HS-27A (cell line): Measurements from ENCODE around the gene SKP1.

Experiments
- DNase-seq: peaks from one replicate; pipeline ENCODE4 v3.0.0-alpha.2; 2012; ENCODE audit warnings: low read depth, missing footprints

SKP1 gene

DNA sequence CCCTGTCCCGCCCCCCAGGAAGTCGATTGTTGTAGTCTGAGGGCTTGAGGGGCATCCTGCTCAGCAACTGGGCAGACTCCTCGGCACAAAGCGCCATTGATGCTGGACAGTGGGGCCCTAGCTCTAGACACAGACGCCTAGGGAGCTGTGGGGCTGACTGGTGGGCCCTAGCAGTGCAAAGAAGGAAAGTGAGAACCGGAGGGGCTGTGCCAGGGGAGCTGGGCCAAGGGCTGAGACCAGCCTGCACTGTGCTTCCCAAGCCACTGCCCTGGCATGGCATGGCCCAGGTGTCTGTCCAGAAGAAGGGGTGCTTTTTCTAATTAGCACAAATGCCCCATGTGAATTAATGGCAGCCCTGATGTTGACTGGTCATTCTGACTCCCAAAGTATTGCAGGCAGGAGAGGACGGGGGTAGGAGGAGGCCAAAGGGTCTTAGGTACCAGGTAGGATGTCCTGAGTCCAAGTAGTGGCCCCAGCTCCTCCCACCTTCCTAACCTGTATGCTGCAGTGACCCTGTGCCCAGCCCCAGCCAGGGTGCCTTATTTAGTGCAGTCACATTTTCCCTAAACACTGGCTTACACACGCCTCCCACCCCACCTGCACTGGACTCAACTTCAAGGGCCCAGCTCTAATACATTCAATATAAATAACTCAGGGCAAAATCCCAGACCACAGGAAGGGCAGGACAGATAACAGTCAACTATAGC lies 46.4 kb downstream of the SKP1 start:
- no peak for DNase-seq

DNA sequence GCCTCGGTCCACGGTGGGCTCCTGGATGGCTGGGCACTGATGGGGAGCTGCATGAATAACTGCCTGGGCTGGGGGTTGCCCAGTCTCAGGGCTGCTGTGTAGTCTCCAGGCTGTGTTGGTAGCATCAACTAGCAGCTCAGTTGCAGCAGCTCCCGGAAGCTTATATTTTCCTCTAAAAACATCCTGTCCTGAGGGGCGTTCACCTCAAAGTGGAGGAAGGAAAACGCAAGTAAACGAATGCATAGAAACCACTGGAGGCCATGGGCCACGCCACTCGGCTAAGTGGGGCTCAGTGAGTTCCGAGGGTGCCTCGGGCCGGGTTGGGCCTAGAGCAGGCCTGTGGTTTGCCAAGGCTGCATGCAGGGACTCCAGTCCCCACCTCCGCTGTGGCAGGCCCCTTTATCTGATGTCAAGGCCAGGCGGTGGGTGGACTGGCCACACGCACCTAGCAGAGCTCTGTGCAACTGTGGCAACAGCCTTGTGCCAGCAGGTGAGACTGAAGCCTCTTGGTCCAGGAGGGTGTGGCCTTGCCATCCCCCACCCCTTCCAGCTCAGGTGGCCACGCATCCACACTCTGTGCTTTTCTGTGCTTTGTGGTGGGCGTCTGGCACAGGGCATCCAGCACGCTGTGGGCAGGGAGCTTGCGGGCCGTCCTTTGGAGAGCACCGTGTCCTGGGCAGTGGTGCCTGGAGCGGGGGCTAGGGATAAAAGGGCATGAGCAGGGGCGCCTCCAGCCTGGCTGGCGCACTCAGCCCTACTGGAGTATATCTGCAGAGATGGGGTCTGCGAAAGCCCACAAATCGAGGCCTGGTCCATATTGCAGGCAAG lies 47.1 kb downstream of the SKP1 start:
- DNase-seq: no peak

DNA sequence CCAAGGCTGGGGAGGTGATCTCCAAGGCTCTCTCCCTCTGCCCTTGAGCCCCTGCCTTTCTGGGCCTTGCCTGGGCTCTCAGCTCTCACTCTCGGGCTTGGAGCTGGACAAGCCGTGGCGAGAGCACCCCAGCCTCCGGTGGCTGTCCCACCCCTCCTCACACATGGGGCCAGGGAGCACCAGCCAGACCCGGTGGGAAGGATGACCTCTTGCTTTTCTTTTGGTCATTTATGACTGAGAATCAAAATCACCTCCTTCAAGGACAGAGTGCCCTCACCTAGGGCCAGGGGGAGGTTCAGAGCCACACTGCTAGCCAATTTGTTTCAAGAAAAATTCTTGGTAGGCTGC lies 48.1 kb downstream of the SKP1 start:
- DNase-seq: no peak

DNA sequence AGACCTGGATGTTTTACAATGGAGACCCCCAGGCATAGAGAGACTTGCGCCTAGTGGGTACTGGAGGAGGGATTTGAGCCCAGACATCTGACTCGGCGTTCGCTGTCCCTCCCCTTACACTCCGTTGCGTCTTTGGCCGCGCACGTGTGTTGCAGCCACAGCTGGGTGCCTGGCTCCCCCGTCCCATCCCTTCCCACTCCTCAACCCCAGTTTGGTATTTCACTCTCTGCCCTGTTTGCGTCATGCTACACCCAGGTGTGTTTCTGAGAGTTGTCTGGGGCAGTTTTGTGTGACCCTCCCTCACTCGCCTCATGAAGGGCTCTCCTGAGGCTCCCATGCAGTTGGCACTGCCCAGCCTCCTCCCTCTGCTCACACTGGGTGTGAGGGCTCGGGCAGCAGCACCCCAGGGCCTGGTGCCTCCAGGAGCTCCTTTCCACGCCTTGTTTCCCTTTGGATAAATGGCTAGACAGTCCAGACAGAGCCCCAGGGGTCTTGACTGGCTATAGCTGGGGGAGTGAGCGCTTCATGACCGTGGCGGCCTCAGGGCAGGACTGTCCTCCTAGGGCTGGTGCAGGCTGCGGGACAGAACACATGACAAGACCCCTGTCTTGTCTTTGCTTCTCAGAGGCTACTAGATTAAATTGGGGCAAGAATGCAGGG lies 48.6 kb downstream of the SKP1 start:
- no peak for DNase-seq

DNA sequence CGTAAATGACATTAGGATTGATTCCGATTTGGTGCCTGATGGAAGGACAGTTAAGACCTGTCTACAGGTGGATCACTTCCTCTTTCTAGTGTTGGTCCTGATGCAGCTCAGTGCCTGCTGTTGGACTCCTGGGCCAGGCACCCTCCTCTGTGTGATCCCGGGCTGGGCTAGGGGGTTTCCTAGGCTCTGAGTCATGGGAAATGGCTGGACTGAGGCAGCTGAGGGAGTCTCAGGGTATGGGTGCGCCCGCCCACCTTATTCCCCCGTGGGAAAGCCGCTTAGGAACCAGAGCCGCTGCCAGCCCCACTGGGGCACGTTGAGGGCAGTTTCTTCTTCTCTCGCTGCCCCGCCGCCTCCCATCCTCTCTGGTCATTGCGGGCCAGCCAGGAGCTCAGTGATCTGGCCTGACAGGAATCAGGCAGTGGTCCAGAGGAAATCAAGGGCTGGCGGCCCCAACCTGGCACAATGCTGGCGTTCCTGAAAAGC lies 49.3 kb downstream of the SKP1 start:
- no peak for DNase-seq

DNA sequence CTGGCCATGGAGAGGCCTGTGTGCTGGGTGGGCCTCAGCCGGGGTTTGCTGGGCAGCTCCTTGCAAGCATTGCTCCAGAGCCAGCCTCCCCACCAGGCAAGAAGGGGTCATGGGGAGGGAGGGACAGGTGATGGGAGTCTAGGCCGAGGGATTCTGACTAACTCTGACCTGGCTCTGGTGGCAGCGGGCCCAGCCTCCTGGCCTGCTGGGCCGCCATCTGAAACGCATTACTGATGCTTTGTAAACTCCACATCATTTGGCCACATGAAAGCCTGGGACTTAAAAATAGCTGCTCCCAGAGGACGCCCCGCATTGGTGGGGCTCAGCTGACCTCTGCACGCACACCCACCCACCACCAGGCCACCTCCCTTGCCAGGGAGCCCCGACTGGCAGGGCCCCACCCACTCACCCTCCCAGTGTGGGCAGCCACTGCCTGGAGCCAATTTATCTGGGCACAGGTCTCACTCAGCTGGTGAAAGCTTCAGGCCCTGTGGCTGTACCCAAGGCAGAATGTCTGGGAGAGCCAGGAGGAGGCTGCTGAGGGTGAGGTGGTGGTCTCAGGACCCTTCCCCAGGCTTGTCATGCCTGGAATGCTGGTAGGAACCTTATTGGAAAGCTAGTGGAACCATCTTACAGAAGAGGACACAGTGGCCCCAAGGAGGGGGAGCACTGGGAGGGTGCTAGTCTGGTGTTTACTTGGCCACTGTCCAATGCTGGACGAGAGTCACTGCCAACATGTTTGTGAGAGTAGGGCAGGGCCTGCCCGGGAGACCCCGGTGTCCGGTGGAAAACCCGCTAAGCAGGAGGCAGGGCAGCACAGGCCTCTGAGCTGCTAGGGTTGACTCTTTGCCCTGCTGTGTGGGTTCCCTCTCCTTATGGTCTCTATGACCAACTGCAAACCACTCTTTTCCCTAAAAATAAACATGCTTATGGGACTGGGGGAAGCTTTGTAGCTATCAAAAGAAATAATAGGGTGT lies 51.4 kb downstream of the SKP1 start:
- DNase-seq: no peak

DNA sequence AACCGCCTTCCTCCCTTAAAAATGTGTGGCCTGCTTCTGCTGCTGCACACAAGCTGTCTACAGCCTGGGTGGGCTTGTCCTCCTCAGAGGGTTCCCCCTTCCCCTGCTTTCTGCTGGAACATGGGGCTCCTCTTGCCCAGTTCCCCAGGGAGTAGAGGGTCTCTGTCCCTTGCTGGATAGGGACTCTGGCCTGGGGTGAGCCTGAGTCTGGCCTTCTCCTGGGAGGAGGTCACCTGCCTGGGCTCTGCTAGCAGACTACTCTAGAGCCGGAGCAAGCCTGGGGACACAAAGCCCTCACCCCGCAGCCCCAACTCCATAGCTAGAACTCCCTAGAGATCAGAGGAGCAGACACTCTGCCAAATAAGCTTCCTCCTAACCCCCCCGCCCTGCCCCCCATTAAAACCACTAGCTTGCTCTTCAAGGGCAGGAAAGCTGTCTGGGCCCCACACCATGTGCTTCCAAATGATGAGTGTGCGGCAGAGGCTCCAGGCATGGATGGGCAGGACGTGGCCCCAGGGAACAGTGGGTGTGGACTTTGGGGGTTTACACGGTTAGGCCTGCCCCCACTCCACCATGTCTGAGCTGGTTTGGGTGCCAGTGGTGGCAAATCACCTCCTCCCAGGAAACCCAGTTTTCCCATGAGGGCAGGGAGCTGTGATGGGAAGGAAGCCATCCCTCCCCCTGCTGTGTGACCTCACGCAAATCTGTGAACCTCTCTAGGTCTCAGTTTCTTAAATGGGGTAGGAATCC lies 52.3 kb downstream of the SKP1 start:
- no peak for DNase-seq

DNA sequence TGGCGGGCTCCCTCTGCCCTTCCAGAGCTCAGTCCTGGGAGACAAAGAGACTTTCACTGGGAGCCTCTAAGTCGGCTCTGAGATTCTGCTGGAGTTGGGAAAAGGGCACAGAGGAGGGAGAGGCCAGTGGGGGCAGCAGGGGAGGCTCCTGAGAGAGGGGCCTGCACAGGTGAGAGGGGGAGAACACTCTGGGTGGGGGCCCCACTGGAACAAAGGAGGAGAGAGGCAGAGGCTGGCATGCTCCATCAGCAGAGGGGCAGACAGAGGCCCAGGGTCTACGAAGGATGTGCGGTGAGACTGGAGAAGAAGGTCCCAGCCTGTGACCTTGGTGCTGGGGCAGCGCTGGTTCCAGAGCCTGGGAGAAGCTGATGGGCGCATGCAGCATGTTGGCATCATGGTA lies 53.4 kb downstream of the SKP1 start:
- DNase-seq: no peak

DNA sequence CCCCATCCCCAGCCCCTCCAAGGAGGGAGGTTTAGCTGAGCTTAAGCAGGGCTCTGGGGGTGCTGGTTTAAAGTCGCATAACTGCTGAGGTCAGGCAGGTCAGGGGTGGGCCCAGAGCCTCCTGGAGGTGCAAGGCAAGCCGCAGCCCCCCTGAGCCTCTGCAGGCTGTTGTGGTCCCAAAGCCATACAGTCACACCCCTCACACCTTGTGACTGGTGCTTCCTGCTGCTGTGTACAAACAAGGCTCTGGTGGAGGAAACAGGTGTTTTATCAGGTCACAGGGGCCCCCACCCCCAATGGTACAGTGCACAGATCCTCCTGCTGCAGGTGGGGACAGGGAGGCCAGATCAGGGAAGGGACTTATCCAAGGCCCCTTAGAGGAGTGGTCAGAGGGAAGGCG lies 54.2 kb downstream of the SKP1 start:
- no peak for DNase-seq

DNA sequence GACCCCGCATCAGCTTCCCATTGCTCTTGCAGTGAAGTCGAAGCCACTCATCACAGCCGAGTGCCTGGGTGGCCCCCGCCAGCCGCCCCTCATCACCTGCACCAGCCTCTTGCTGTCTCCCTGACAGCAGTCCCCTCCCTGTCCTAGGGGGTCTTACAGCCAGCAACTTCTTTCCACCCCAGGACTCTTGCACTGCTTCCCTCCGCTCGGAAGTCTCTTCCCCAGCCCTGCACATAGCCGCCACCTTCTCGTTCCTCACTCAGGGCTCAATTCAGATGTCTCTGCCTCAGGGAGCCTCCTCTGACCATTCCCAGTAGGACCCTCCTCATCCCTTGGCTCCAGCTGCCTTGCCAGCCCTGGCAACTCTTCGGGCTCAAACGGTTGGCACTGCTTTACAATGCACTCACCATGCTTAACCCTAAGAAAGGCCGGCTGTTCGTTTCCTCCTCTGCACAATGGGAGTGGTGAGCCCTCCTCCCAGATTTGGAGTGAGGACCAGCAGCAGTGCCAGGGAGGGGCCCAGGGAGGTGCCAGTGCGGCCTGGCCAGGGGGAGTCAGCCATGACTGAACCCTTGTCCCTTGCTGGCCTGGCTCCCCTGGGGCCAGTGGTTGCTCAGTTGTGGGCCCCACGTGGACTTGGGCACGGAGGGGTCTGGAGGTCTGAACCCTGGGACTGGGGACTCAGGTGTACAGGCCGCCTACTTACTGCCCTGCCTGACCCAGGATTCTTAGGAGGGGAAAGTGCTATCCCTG lies 56.2 kb downstream of the SKP1 start:
- DNase-seq: no peak

DNA sequence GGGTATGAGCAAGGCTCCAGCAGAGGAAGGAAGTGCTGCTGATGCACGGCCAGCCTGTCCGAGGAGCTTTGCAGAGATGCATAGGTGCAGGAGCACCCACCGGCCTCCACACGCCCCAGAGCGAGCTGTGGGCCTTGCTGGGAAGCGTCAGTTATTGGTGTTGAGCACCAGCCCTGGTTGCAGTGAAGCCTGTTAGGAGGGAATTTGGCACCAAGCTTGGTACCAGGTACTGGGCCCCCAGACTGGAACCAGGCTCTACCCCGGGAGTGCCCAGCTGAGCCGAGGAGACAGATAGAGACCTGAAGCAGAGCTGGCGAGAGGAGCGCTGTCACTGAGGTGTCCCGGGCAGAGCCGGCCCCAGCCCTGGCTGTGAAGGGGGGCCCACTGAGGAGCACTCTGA lies 57.0 kb downstream of the SKP1 start:
- no peak for DNase-seq

DNA sequence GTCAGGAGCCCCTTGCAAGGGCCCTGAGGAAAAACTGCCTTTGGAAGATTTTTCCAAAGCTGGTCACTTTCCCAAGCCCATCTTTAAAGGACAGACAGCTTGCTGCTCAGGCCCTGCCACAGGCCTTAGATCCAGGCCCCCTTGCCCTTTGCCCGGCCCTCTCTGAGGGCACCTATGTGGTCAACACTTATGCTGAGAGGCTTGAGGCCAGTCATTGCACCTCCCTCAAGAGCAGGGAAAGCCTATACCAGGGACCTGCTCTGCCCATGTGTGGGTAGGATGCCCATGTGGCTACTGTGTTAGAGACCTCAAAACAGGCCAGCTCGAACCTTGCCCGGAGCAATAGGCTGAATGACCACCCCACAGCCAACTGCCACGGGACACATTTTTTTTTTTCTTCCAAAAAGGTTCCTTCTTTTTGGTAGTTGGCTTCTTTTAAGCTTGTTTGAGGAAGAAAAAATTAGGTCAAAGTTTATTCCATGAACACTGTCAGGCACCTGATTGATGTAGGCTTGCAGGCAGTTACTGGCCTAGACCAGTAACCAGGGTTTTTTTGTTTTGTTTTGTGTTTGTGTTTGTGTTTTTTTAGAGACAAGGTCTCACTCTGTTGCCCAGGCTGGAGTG lies 58.4 kb downstream of the SKP1 start:
- DNase-seq: no peak

DNA sequence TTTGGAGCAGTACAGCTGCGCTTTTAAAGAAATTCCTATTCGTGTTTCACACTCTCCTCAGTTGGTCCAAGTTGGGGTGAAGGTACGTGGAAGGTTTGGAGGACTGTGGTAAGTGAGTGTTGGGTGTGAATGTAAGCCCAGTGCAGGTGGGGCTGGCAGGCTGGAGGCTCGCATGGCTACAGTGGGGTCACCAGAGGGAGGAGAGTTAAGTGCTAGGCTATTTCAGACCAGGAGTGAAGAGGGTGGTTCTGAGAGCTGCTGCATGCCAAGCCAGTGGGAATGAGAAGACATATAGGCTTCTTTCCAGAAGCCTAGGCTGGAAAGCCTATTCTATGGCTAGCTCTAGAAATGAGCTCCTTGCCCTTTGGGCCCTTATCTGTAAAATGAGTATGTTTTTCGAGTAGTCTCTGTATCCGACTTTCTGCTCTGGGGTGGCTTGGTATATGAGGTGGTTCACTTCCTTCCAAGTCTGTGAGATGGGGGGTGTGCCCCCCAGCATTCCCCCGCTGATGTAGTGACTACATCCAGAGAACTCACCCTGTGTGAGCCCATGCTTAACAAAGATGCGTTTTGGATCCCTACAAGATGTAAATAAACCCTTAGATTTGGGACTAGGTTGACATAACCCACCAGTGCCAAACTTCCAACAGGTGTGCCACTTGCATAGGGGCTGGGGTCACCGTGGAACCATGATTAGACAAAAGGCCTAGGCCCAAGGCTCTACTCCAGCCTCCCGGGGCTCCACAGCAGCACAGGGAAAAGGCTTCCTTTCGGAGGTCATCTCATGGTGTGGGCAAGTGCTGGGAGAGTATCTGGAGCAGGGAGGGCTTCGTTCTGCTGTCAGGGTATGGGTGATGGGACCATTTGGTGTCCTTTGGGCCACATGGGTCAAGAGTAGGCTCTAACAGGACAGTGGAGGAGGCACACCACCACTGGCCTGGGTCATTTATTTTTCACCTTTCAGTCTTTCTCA lies 59.7 kb downstream of the SKP1 start:
- no peak for DNase-seq

DNA sequence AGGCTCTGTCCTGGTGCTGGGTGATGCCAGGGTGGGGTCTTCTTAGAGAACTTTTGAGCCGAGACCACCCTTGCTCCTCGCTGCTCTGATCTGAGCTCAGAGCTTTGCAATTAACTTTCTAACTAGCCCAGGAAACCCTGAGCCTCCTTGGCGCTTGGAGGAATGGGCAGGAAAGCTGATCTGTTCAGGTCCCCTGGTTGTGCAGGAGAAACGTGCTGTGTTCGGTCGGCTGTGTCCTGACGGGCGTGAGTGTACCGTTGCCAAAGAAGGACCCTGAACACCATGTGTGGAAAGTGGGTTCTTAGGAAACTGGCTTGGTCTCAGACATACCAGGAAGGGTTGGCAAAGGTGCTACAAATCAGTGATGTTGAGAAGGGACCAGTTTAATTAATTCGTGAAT lies 60.5 kb downstream of the SKP1 start:
- no peak for DNase-seq

DNA sequence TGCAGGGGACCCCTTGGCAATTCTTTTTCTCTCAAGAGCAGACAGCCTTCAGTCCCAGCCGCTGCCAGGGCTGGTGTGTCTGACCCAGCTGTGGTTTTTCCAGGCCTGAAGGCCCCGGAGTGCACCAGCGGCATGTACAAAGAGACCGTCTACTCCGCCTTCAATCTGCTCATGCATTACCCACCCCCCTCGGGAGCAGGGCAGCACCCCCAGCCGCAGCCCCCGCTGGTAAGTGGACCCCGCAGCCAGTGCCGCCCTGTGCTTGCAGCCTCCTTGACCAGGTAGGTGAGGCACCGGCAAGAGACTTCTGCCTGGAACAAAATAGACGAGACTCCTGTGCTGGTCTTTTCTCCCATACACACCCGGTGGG lies 61.0 kb downstream of the SKP1 start:
- DNase-seq: no peak

DNA sequence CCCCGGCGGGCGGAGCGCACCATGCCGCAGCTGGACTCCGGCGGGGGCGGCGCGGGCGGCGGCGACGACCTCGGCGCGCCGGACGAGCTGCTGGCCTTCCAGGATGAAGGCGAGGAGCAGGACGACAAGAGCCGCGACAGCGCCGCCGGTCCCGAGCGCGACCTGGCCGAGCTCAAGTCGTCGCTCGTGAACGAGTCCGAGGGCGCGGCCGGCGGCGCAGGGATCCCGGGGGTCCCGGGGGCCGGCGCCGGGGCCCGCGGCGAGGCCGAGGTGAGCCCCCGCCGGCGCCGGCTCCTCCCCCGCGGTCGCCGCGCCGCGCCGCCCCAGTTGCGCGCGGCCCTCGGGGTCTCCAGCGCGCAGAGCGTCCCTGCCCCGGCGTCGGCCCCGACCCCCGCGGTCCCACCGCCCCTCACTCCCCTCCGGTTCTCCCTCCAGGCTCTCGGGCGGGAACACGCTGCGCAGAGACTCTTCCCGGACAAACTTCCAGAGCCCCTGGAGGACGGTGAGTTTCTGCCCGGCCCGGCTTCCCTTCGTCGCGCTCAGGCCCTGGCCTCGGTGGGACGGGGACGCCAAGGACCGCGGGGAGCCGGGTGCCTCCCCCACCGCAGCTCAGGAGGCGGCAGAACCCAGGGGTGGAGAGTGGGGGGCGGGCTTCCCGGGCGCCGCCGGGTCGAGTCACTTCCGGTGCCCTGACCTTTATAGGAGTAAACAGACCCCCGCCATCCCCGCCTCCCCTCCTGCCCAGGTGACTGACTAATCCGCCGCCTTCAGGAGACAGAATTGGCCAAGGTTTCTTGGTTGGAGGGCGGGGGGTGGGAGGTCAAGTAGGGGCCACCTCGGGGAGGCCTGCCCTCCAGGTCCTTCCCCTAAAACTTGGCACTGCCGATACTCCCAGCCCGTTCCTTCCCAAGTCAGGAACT lies 61.6 kb downstream of the SKP1 start:
- DNase-seq: no peak
